Activated T-helper 9 cell treated with anti-CD3 and anti-CD28 coated beads, Interleukin-2, amount 50 U/mL, for 16 hours (primary cell): Measurements from ENCODE around the gene MTIF2.
"Not testable (repeated sequence)": the region's sequence is repeated elsewhere in the genome, so short reads cannot be mapped to it uniquely, and the experiment has no call there.

Experiments used
- DNase-seq: peaks from one replicate; pipeline ENCODE4 v3.0.0-alpha.2; 2020; ENCODE audit warnings: low read depth

Gene MTIF2

GRCh38 chr2:55196526-55196925, 72.5 kb downstream of the MTIF2 start:
- no peak for DNase-seq

GRCh38 chr2:55191888-55192287, 77.1 kb downstream of the MTIF2 start:
- not testable (repeated sequence) for DNase-seq

GRCh38 chr2:55186837-55187236, 82.2 kb downstream of the MTIF2 start:
- DNase-seq: not testable (repeated sequence)
